ENCODE measurements around the gene MRAP.

- TF ChIP-seq POLR2AphosphoS5 (IDR thresholded peaks at IDR 0.05; ENCODE audit: low read depth), result no peak
- no peak for TF ChIP-seq REST (IDR thresholded peaks at IDR 0.05; ENCODE audit: insufficient replicate concordance, low read depth)
- no peak for TF ChIP-seq CTCF (IDR thresholded peaks at IDR 0.05; ENCODE audit: insufficient read depth, low read length)
- no peak for TF ChIP-seq SPI1 (IDR thresholded peaks at IDR 0.05; ENCODE audit: borderline replicate concordance, low read depth)
Measured at GRCh38 chr21:32351428-32351827, 52.8 kb downstream of the MRAP start.

Measured in HL-60 (cell line).